H7 (cell line): ENCODE results near the gene DAZAP1. TPM values are rescaled to one million over a fixed set of nuclear protein-coding genes. Genes with fewer than 3 reads are reported as not detected.
A peak's percentile ranks its signal among the peaks of the same experiment; 100 is the strongest.

ENCODE experiments used
- DNase-seq: peaks from one replicate; pipeline ENCODE4 v3.0.0; 2012
- H3K27me3 ChIP-seq: 2 replicates; pipeline ENCODE4 v1.6.0; 2011; ENCODE audit warnings: mild to moderate bottlenecking, low read length; ENCODE audit not compliant: control insufficient read depth, insufficient read depth
- H3K36me3 ChIP-seq: replicated peaks from 2 replicates; pipeline ENCODE4 v1.5.1; 2011; ENCODE audit warnings: low read length; ENCODE audit not compliant: control insufficient read depth, insufficient read depth
- H3K4me3 ChIP-seq: 2 replicates; pipeline ENCODE4 v1.5.1; 2011; ENCODE audit warnings: low read depth, mild to moderate bottlenecking, control low read depth, low read length, moderate library complexity; ENCODE audit not compliant: insufficient read depth
- total RNA-seq: library from RNA; depleted of rRNA; stranded (reverse); fragments of >200 nt; shearing (Covaris generic); gene quantifications from 2 replicates; pipeline ENCODE4 v1.2.3, GENCODE V29; 2014

Gene DAZAP1
- total RNA-seq, 1 experiment from 2014 or later = 196 TPM

DNA sequence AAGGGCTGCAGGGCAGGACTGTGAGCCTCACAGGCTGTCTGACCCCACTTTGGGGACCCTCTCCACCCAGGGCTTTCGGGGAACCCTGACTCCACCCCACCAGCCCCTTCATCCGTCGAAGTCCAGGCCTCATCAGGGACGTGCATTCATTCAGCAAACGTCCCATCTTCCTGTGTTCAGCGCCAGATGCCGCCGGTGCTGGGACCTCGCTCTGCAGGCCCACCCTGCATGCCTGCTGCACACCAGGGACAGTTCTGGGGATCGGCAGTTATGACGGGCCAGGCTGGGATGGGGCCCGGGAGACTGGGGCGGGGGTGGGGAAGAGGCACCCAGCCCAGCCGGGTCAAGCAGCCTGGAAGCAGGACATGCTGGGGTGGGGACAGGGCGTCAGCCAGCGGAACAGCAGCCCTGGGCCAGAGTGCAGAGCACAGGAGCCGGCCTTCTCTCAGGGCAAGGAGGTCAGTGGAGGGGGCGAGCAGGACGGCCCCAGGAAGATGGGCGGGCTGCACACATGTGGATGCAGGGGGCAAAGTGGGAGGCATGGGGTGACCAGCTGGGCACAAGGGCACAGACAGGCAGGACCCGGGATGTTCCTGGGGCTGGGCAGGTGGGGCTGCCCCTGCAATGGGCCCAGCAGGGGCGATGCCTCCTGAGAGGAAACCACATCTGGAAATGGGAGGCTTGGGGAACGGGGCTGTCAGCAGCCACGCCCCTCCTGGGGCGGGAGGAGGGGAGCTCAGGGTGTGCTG, 11.2 kb upstream of the DAZAP1 start:
- peak; percentile 80 for DNase-seq
- peaks cover 2% of the 10 kb centered on the region; the same call in 1 of the 2 replicates for H3K27me3 ChIP-seq
- no peak overlapping the region for H3K4me3 ChIP-seq
- H3K36me3 ChIP-seq = no peaks in the 10 kb centered on the region; the same call in 1 of the 2 replicates

GRCh38 chr19:1396768-1397679, 10.4 kb upstream of the DAZAP1 start:
- H3K36me3 ChIP-seq = no peaks in the 10 kb centered on the region; the same call in 1 of the 2 replicates
- H3K27me3 ChIP-seq = peaks cover 4% of the 10 kb centered on the region; the same call in 1 of the 2 replicates
- H3K4me3 ChIP-seq = no peak overlapping the region
- DNase-seq = no peak

- DNase-seq = no peak
- no peak overlapping the region for H3K4me3 ChIP-seq
- H3K27me3 ChIP-seq = peaks cover 4% of the 10 kb centered on the region; the same call in 1 of the 2 replicates
- H3K36me3 ChIP-seq = no peaks in the 10 kb centered on the region
Measured at GRCh38 chr19:1397838-1398237, 9.5 kb upstream of the DAZAP1 start.

DNA sequence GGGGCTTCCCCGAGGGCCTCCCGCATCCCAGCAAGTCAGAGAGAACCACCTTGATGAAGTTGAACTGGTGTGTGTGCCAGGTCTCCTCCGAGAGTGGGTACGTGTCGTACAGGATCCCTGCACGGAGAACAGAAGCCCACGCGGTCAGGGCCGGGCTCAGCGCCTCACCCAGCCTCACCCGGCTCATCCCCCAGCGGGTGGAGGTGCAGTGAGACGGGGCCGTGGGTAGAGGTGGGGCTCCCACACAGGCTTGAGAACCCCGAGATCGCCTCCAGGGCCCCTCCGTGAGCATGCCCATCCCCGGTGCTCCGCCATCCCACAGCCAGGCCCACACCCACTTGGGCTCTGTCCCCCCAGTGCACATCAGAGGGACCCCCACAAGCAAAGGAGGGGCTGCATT, 8.3 kb upstream of the DAZAP1 start:
- Histone ChIP-seq H3K4me3 (no peak overlapping the region), H3K27me3 (peaks cover 4% of the 10 kb centered on the region; the same call in 1 of the 2 replicates), H3K36me3 (no peaks in the 10 kb centered on the region)
- DNase-seq = no peak

- H3K27me3 ChIP-seq = peaks cover 4% of the 10 kb centered on the region; the same call in 1 of the 2 replicates
- no peak for DNase-seq
- no peaks in the 10 kb centered on the region for H3K36me3 ChIP-seq
- H3K4me3 ChIP-seq = no peak overlapping the region
Measured at GRCh38 chr19:1399745-1400144, 7.6 kb upstream of the DAZAP1 start.

- Histone ChIP-seq H3K4me3 (peak overlapping the region; percentile 82), H3K27me3 (peaks cover 4% of the 10 kb centered on the region; the same call in 1 of the 2 replicates), H3K36me3 (no peaks in the 10 kb centered on the region)
- peak; percentile 86 for DNase-seq
Measured at GRCh38 chr19:1400281-1401137, 6.9 kb upstream of the DAZAP1 start.

DNA sequence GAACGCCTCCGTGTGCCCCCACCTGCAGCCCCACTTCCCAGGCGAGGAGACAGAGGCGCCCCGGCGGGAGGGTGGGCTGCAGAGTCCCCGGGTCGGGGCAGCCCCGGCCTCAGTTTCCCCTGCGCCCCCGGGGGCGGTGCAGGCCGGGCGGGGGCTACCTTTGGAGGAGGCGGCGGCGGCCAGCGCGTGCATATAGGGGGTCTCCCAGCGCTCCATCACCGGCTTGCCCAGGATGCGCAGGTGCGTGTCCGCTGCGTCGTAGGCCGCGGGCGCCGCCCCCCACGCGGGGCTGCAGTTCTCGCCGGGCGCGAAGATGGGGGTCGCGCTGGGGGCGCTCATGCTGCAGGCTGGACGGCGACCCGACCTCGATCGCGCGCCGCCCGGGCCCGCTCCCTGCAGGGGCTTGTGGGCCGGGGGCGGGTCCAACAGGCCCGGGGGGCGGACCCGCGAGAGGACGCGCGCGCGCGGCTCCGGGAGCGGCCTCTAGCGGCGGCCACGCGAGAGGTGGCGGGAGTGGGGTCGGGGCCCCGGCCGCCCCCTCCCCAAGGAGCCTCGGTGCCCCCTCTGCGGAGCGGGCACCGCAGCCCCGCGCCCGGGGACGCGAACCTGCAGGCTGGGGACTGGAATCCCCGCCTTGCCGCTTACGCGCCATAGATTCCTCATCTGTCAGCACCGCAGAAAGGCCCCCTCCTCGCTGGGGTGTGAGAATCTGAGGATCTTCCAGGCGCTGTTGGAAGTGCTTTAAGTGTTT, 6.1 kb upstream of the DAZAP1 start, which contains the start of gene GAMT:
TSS of gene GAMT (minus strand) at position 405 of the 751 bp plus-strand sequence. CDS start at position 339, 66 bp downstream.
- peak; percentile 96 for DNase-seq

DNA sequence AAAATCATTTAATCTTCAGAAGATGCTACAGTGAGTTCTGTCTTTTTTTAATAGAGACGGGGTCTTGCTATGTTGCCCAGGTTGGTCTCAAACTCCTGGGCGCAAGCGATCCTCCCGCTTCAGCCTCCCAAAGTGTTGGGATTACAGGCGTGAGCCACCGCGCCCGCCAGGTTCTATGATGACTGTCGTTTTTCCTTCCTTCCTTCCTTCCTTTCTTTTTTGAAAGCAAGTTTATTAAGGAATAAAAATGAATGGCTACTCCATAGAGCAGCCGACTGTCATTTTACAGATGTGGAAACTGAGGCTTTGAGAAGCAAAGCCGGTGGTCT, 5.5 kb upstream of the DAZAP1 start:
- no peak for DNase-seq
- Histone ChIP-seq H3K4me3 (peak overlapping the region; percentile 82), H3K27me3 (peaks cover 4% of the 10 kb centered on the region; the same call in 1 of the 2 replicates), H3K36me3 (no peaks in the 10 kb centered on the region)

More for the DNA sequence above, 6.1 kb upstream of the DAZAP1 start, which contains the start of gene GAMT:
- peaks cover 4% of the 10 kb centered on the region; the same call in 1 of the 2 replicates for H3K27me3 ChIP-seq
- peak within 1 kb of the TSS; percentile 82 for H3K4me3 ChIP-seq
- no peaks in the 10 kb centered on the region for H3K36me3 ChIP-seq

GRCh38 chr19:1402411-1403070, 4.8 kb upstream of the DAZAP1 start:
- Histone ChIP-seq H3K27me3 (peaks cover 4% of the 10 kb centered on the region; the same call in 1 of the 2 replicates), H3K4me3 (no peak overlapping the region), H3K36me3 (no peaks in the 10 kb centered on the region)
- no peak for DNase-seq

DNA sequence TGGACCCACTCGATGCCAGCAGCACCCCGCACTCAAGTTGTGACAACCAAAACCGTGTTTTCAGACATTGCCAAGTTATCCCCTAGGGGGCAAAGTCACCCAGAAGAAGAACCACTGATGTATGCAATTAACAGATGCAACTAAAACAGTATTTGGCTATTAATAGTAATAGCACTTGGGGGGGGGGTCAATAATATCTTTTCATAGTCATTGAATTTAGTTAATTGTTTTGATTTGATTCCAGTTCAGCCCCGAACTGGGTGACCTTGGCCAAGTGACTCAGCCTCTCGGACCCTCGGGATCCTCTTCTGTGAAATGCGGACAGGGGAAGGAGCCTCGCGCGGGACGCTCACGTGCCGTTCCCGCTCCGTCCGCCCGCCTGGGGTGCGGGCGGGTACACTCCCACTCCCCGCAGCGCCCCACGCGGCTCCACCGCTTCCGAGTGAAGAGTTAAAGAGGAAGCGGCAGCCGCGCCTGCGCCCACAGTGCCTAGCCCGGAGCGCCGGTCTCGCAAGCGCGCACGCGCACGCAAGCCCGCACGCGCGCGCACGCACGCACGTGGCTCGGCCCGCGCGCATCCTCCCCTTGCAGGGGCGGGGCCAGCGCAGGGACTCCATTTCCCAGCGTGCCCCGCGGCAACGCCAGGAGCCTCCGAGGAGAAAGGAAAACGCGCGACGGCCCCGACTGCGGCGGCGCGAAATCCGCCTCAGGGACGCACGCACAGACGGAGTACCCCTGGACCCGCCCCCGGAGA, 435 bp upstream of the DAZAP1 start:
- H3K36me3 ChIP-seq = peaks cover 2% of the 10 kb centered on the region
- H3K4me3 ChIP-seq = peak overlapping the region; percentile 76
- no peaks in the 10 kb centered on the region for H3K27me3 ChIP-seq
- DNase-seq = peak; percentile 100

DNA sequence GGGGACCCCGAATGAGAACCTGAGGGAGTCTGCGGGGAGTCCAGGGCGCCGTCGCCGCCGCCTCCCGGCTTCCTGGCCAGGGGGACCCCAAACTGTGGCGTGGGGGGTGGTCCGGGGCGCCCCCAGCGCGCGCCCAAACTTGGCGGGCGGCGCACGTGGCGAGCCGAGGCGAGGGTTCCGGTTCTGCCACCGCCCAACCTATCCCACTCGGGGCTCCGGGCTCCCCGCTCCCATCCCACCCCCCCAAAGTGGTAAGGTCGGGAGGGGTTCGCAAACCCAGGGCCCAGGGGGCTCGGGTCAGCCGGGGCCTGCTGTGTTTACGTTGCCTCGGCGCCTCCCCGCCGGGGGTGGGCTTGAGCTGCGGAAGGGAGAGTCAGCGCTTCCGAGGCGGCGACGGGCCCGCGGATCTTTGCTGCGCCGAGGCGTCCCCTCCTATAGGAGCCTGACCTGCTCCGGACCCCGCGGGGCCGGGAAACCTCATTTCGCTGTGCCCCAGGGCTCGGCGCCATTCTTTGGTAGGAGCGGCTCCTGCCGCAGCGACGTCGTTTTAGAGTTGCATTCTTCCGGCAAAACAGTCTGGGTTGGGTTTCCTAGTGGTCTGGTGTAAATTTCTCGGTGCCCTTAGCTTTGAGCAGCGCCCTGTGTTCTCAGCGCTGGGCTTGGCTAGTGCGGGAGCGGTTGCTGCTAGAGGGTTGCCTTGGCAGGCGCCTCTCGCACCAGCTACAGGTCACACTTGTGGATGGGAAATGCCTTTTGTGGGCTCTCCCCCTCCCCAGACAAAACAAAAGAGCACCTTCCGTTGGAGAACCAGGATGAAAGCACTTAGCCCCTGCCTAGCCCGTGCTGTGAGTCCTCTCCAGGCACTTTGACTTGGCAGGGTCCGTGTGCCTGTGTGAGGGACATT, 1.2 kb downstream of the DAZAP1 start:
- H3K4me3 ChIP-seq = peak overlapping the region; percentile 89
- no peaks in the 10 kb centered on the region for H3K27me3 ChIP-seq
- DNase-seq = peak; percentile 83
- H3K36me3 ChIP-seq = peaks cover 2% of the 10 kb centered on the region
